ENCODE measurements around the gene CTSF. TPM values are rescaled to one million over a fixed set of nuclear protein-coding genes. Genes with fewer than 3 reads are reported as not detected.

Gene CTSF
- total RNA-seq, 1 donor from 2014 or later = not detected

- Mint-ChIP-seq H3K36me3 (ENCODE audit: unreplicated experiment) (no peaks in the 10 kb centered on the region), H3K9me3 (ENCODE audit: unreplicated experiment) (no peaks in the 10 kb centered on the region), H3K4me1 (ENCODE audit: unreplicated experiment) (no peaks in the 10 kb centered on the region), H3K27ac (ENCODE audit: unreplicated experiment) (no peak overlapping the region), H3K27me3 (ENCODE audit: unreplicated experiment) (peaks cover 38% of the 10 kb centered on the region), H3K4me3 (ENCODE audit: unreplicated experiment) (no peak overlapping the region)
- DNase-seq (ENCODE audit: extremely low spot score, unreplicated experiment) = no peak
- no peak for TF ChIP-seq CTCF (IDR thresholded peaks at IDR 0.05)
These were observed 2.4 kb upstream of the CTSF start for GRCh38 chr11:66570850-66571180.

DNA sequence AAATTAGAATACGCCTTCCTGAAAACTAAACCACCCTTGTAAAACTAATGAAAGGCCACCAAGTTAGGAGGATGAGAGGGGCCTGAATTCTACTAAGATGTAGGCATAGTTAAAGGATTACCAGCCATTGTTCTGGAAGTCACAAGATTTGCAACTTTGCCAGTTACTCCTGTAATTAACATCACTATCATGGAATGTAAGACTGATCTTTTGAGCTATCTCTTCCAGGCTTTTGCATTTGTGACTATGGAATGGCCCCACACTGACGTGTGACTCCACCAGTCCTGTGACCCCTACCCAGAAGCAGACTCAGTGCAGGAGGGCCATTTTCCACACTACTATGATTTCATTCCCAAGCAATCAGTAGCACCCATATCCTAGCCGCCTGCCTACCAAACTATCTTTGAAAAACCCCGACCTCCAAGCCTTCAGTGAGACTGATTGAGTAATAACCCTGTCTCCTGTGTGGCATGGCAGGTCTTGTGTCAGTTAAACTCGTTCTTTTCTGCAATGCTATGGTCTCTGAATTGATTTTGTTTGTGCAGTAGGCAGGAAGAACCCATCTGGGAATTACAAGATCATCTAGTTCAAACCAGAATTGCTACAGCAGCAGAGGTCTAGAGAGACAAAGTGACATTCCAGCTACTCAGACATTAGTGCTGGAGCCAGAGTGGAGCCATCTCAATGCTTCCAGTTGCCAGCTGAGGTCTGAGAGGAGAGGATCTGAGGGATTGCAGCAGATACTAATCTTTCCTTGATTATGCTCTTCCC lies 1.9 kb upstream of the CTSF start:
- no peak for DNase-seq (ENCODE audit: extremely low spot score, unreplicated experiment)
- no peak for TF ChIP-seq CTCF (IDR thresholded peaks at IDR 0.05)
- Mint-ChIP-seq H3K4me1 (ENCODE audit: unreplicated experiment) (no peaks in the 10 kb centered on the region), H3K27me3 (ENCODE audit: unreplicated experiment) (peaks cover 33% of the 10 kb centered on the region), H3K27ac (ENCODE audit: unreplicated experiment) (no peak overlapping the region), H3K4me3 (ENCODE audit: unreplicated experiment) (no peak overlapping the region), H3K9me3 (ENCODE audit: unreplicated experiment) (no peaks in the 10 kb centered on the region), H3K36me3 (ENCODE audit: unreplicated experiment) (no peaks in the 10 kb centered on the region)

DNA sequence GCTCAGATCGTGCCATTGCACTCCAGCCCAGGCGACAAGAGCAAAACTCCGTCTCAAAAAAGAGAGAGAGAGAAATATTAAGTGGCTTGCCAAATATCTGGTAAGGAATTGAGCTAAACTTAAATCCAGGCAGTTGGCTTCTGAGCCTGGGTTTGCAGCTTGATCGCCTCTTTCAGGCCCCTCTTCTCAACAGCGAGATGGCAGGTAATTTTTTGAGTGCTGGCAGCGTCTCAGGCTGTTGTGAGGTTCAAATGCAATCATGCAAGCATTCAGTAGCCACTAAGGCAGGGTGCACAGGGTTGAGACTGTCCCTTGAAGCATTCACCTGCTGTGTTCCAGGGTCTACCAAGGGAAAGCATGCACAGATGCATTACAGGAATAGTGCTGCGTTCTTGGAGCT lies 670 bp upstream of the CTSF start:
- no peaks in the 10 kb centered on the region for H3K4me1 Mint-ChIP-seq (ENCODE audit: unreplicated experiment)
- H3K36me3 Mint-ChIP-seq (ENCODE audit: unreplicated experiment) = no peaks in the 10 kb centered on the region
- H3K27ac Mint-ChIP-seq (ENCODE audit: unreplicated experiment) = no peak overlapping the region
- no peak for DNase-seq (ENCODE audit: extremely low spot score, unreplicated experiment)
- no peak overlapping the region for H3K4me3 Mint-ChIP-seq (ENCODE audit: unreplicated experiment)
- no peak for TF ChIP-seq CTCF (IDR thresholded peaks at IDR 0.05)
- H3K27me3 Mint-ChIP-seq (ENCODE audit: unreplicated experiment) = peaks cover 22% of the 10 kb centered on the region
- no peaks in the 10 kb centered on the region for H3K9me3 Mint-ChIP-seq (ENCODE audit: unreplicated experiment)

- H3K4me1 Mint-ChIP-seq (ENCODE audit: unreplicated experiment) = no peaks in the 10 kb centered on the region
- H3K4me3 Mint-ChIP-seq (ENCODE audit: unreplicated experiment) = no peak overlapping the region
- no peaks in the 10 kb centered on the region for H3K9me3 Mint-ChIP-seq (ENCODE audit: unreplicated experiment)
- no peak for TF ChIP-seq CTCF (IDR thresholded peaks at IDR 0.05)
- no peak overlapping the region for H3K27ac Mint-ChIP-seq (ENCODE audit: unreplicated experiment)
- no peak for DNase-seq (ENCODE audit: extremely low spot score, unreplicated experiment)
- H3K36me3 Mint-ChIP-seq (ENCODE audit: unreplicated experiment) = no peaks in the 10 kb centered on the region
- H3K27me3 Mint-ChIP-seq (ENCODE audit: unreplicated experiment) = peaks cover 16% of the 10 kb centered on the region
These were observed 651 bp downstream of the CTSF start for GRCh38 chr11:66567787-66568123.

DNA sequence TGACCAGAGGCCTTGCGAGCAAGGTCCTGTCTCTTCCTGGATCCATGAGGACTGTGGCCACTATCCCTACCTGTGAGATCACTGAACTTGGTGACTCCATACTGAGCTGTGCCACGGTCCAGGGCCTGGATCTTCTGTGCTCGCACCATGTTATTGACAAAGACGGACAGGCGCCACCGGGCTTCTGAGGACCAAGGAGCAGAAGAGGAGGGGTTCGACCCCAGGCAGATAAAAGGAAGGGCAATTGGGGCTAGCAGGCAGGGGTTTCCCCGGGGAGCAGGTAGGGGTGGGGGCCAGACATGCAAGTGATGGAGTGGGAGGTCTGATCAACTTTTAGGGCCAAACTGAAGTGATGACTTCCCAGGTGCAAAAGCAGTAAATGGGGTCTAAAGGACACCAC lies 2.2 kb downstream of the CTSF start:
- H3K27me3 Mint-ChIP-seq (ENCODE audit: unreplicated experiment) = peaks cover 16% of the 10 kb centered on the region
- H3K4me3 Mint-ChIP-seq (ENCODE audit: unreplicated experiment) = no peak overlapping the region
- TF ChIP-seq CTCF (IDR thresholded peaks at IDR 0.05) = no peak
- H3K4me1 Mint-ChIP-seq (ENCODE audit: unreplicated experiment) = no peaks in the 10 kb centered on the region
- no peak overlapping the region for H3K27ac Mint-ChIP-seq (ENCODE audit: unreplicated experiment)
- no peak for DNase-seq (ENCODE audit: extremely low spot score, unreplicated experiment)
- no peaks in the 10 kb centered on the region for H3K36me3 Mint-ChIP-seq (ENCODE audit: unreplicated experiment)
- no peaks in the 10 kb centered on the region for H3K9me3 Mint-ChIP-seq (ENCODE audit: unreplicated experiment)

Measured in osteocyte (in vitro differentiated cells).